ENCODE results near the gene TDRKH.
"Not testable (repeated sequence)": the region's sequence is repeated elsewhere in the genome, so short reads cannot be mapped to it uniquely, and the experiment has no call there.

TDRKH gene

GRCh38 chr1:151801310-151801820, 11.1 kb upstream of the TDRKH start:
- DNase-seq, result no peak

GRCh38 chr1:151800830-151801229, 10.5 kb upstream of the TDRKH start:
- DNase-seq, result no peak

- DNase-seq, result no peak
These were observed 9.1 kb upstream of the TDRKH start for GRCh38 chr1:151799179-151800022.

GRCh38 chr1:151798571-151798970, 8.3 kb upstream of the TDRKH start:
- DNase-seq, result no peak

GRCh38 chr1:151790940-151791651, 796 bp upstream of the TDRKH start:
- no peak for DNase-seq

GRCh38 chr1:151787689-151788088, 2.6 kb downstream of the TDRKH start:
- DNase-seq, result no peak

- no peak for DNase-seq
These were observed 6.5 kb downstream of the TDRKH start for GRCh38 chr1:151783796-151784195.

- no peak for DNase-seq
These were observed 7.6 kb downstream of the TDRKH start for GRCh38 chr1:151782741-151783140.

- not testable (repeated sequence) for DNase-seq
These were observed 8.3 kb downstream of the TDRKH start for GRCh38 chr1:151782026-151782425.

GRCh38 chr1:151780736-151781135, 9.6 kb downstream of the TDRKH start:
- DNase-seq, result not testable (repeated sequence)

- DNase-seq, result no peak
These were observed 10.4 kb downstream of the TDRKH start for GRCh38 chr1:151779852-151780251.

GRCh38 chr1:151777317-151777716, 13.0 kb downstream of the TDRKH start:
- DNase-seq, result no peak

GRCh38 chr1:151776665-151777062, 13.6 kb downstream of the TDRKH start:
- no peak for DNase-seq

GRCh38 chr1:151775894-151776664, 14.2 kb downstream of the TDRKH start:
- DNase-seq, result no peak

- no peak for DNase-seq
These were observed 15.9 kb downstream of the TDRKH start for GRCh38 chr1:151774256-151774922.

GRCh38 chr1:151773702-151774101, 16.6 kb downstream of the TDRKH start:
- no peak for DNase-seq

- not testable (repeated sequence) for DNase-seq
These were observed 21.0 kb downstream of the TDRKH start for GRCh38 chr1:151769270-151769669.

GRCh38 chr1:151768351-151769066, 21.8 kb downstream of the TDRKH start:
- not testable (repeated sequence) for DNase-seq

GRCh38 chr1:151763990-151764389, 26.3 kb downstream of the TDRKH start:
- DNase-seq, result no peak

GRCh38 chr1:151762941-151763921, 27.1 kb downstream of the TDRKH start, which contains the start of gene MRPL9:
Gene MRPL9 (minus strand): TSS chr1:151763496. CDS start chr1:151763479, 17 bp downstream.
- DNase-seq, result peak; percentile 81

Measured in fibroblast of skin of right quadriceps (primary cell).